GM10248 (cell line): ENCODE measurements around the gene PPM1B.

ENCODE experiments used
- CTCF ChIA-PET: fragments of 300-600 bp; sonication (Branson Sonifier 250); formaldehyde crosslinking; extraction: SDS; loops from one replicate; lab custom pipeline; 2021; ENCODE audit warnings: antibody characterized with exemption; lab: Yijun Ruan, JAX
- POLR2A ChIA-PET: fragments of 350-650 bp; sonication (Branson Sonifier 250); formaldehyde crosslinking; extraction: SDS; loops from one replicate; lab custom pipeline; 2020; ENCODE audit warnings: antibody characterized with exemption; lab: Yijun Ruan, JAX
- DNase-seq: peaks from one replicate; pipeline ENCODE4 v3.0.0; 2012; ENCODE audit errors: extremely low spot score
- TF ChIP-seq, protein P1 (sequence below): IDR thresholded peaks from 2 replicates; pipeline ENCODE4 v1.5.1; 2012; ENCODE audit warnings: mild to moderate bottlenecking, low read depth; ENCODE audit errors: extremely low read depth, missing control alignments, control extremely low read depth

Gene PPM1B

GRCh38 chr2:44275927-44276303, 107.2 kb downstream of the PPM1B start:
- ChIA-PET CTCF (no interaction called here), POLR2A (no interaction called here)
- TF ChIP-seq, protein P1, sequence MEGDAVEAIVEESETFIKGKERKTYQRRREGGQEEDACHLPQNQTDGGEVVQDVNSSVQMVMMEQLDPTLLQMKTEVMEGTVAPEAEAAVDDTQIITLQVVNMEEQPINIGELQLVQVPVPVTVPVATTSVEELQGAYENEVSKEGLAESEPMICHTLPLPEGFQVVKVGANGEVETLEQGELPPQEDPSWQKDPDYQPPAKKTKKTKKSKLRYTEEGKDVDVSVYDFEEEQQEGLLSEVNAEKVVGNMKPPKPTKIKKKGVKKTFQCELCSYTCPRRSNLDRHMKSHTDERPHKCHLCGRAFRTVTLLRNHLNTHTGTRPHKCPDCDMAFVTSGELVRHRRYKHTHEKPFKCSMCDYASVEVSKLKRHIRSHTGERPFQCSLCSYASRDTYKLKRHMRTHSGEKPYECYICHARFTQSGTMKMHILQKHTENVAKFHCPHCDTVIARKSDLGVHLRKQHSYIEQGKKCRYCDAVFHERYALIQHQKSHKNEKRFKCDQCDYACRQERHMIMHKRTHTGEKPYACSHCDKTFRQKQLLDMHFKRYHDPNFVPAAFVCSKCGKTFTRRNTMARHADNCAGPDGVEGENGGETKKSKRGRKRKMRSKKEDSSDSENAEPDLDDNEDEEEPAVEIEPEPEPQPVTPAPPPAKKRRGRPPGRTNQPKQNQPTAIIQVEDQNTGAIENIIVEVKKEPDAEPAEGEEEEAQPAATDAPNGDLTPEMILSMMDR: no peak
- DNase-seq: no peak

GRCh38 chr2:44277541-44277940, 108.9 kb downstream of the PPM1B start:
- ChIA-PET POLR2A (no interaction called here), CTCF (interaction anchor here (1.3 kb wide), 1 partner anchor 17 kb away, joined by 3 read pairs; no protein-coding TSS in a partner anchor)

DNA sequence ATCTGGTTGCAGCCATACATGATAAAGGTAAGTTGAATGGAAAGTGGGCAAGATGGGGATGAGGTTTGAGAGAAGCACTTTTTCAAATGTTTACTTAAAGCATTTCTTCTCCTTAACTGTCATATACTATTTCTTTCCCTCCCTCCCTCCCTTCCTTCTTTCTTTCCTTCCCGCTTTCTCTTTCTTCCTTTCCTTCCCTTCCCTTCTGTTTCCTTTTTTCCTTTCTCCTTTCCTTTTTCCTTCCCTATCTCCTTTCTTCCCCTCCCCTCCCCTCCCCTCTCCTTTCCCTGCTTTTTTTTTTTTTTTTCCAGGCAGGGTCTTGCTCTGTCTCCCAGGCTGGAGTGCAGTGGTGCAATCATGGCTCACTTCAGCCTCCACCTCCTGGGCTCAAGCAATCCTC, 112.2 kb downstream of the PPM1B start:
- TF ChIP-seq, protein P1: no peak
- ChIA-PET CTCF (no interaction called here), POLR2A (no interaction called here)
- no peak for DNase-seq

More at GRCh38 chr2:44277541-44277940, 108.9 kb downstream of the PPM1B start:
- DNase-seq: no peak
- TF ChIP-seq, protein P1: no peak
